Measurements from ENCODE around the gene ATP6V0A1. TPM values are rescaled to one million over a fixed set of nuclear protein-coding genes. Genes with fewer than 3 reads are reported as not detected.

ATP6V0A1 gene
- total RNA-seq, 1 experiment from 2014 or later: 55.2 TPM

- TF ChIP-seq ARID4B (CRISPR knock-in tag; IDR thresholded peaks at IDR 0.05; ENCODE audit: borderline replicate concordance) (no peak), ATF6 (CRISPR knock-in tag; IDR thresholded peaks at IDR 0.05) (no peak), NR2C2 (CRISPR knock-in tag; IDR thresholded peaks at IDR 0.05) (no peak), ZNF671 (CRISPR knock-in tag; IDR thresholded peaks at IDR 0.05) (no peak), CREB1 (CRISPR knock-in tag; IDR thresholded peaks at IDR 0.05) (no peak), MAX (CRISPR knock-in tag; IDR thresholded peaks at IDR 0.05) (no peak), ZMAT4 (CRISPR knock-in tag; IDR thresholded peaks at IDR 0.05) (no peak), ZNF396 (CRISPR knock-in tag; IDR thresholded peaks at IDR 0.05; ENCODE audit: borderline replicate concordance) (no peak), GTF2I (CRISPR knock-in tag; conservative IDR thresholded peaks at IDR 0.05) (no peak)
These were observed 40.1 kb downstream of the ATP6V0A1 start (continued) for GRCh38 chr17:42498828-42499227.

GRCh38 chr17:42502091-42502490 is 43.4 kb downstream of the ATP6V0A1 start:
- no peaks in the 10 kb centered on the region for H3K9me3 Mint-ChIP-seq
- H3K4me3 Mint-ChIP-seq: no peak overlapping the region
- H3K27me3 Mint-ChIP-seq (ENCODE audit: low read depth): no peaks in the 10 kb centered on the region
- ChIA-PET POLR2A (no interaction called here), CTCF (interaction anchor here (0.5 to 1.2 kb wide), 2 partner anchors 16 to 151 kb away, joined by 3 to 4 read pairs; no protein-coding TSS in a partner anchor)
- DNase-seq (ENCODE audit: low spot score) (no peak), ATAC-seq (no peak)
- no peaks in the 10 kb centered on the region for H3K4me1 Mint-ChIP-seq
- peaks cover 31% of the 10 kb centered on the region for H3K36me3 Mint-ChIP-seq
- no peak overlapping the region for H3K27ac Mint-ChIP-seq
- TF ChIP-seq SMAD4 (CRISPR knock-in tag; IDR thresholded peaks at IDR 0.05) (no peak), FOXJ3 (CRISPR knock-in tag; IDR thresholded peaks at IDR 0.05; ENCODE audit: borderline replicate concordance) (no peak), ZNF121 (CRISPR knock-in tag; IDR thresholded peaks at IDR 0.05) (no peak), E2F4 (CRISPR knock-in tag; IDR thresholded peaks at IDR 0.05; ENCODE audit: borderline replicate concordance, low read depth) (no peak), ERG (CRISPR knock-in tag; IDR thresholded peaks at IDR 0.05) (no peak), GTF2I (CRISPR knock-in tag; conservative IDR thresholded peaks at IDR 0.05) (no peak), ELF4 (CRISPR knock-in tag; IDR thresholded peaks at IDR 0.05; ENCODE audit: low read depth) (no peak), ZSCAN18 (CRISPR knock-in tag; IDR thresholded peaks at IDR 0.05) (no peak), NR1H2 (CRISPR knock-in tag; IDR thresholded peaks at IDR 0.05) (no peak), E2F5 (CRISPR knock-in tag; IDR thresholded peaks at IDR 0.05) (no peak), GRHL2 (CRISPR knock-in tag; IDR thresholded peaks at IDR 0.05; ENCODE audit: insufficient replicate concordance, severe bottlenecking) (no peak), E2F1 (CRISPR knock-in tag; IDR thresholded peaks at IDR 0.05) (no peak)
